Astrocyte (in vitro differentiated cells and primary cell): ENCODE results near the gene GRID2. TPM values are rescaled to one million over a fixed set of nuclear protein-coding genes. Genes with fewer than 3 reads are reported as not detected.

ENCODE experiments used
- DNase-seq: peaks from one replicate; pipeline ENCODE4 v3.0.0-alpha.2; 2010; ENCODE audit warnings: low read depth
- FAIRE-seq: peaks from 2 replicates; lab custom pipeline; 2011; peaks lifted over from hg19 to GRCh38; lab: Jason Lieb, UNC
- H2AFZ ChIP-seq: 2 replicates; pipeline ENCODE4 v1.6.0; 2012; ENCODE audit warnings: low read depth, low read length, inconsistent platforms
- H3K27ac ChIP-seq: 2 replicates; pipeline ENCODE4 v1.5.1; 2011; ENCODE audit warnings: low read depth, low read length, inconsistent platforms
- H3K27me3 ChIP-seq: 2 replicates; pipeline ENCODE4 v1.6.0; 2011; ENCODE audit warnings: low read length, inconsistent platforms; ENCODE audit not compliant: insufficient read depth
- H3K36me3 ChIP-seq: 2 replicates; pipeline ENCODE4 v1.5.1; 2011; ENCODE audit warnings: low read length, inconsistent platforms; ENCODE audit not compliant: insufficient read depth
- H3K4me1 ChIP-seq: 2 replicates; pipeline ENCODE4 v1.5.1; 2011; ENCODE audit warnings: low read length, inconsistent platforms; ENCODE audit not compliant: insufficient read depth
- H3K4me2 ChIP-seq: 2 replicates; pipeline ENCODE4 v1.6.0; 2012; ENCODE audit warnings: low read length, inconsistent platforms
- H3K4me3 ChIP-seq: 2 replicates; pipeline ENCODE4 v1.5.1; 2011; ENCODE audit warnings: low read depth, mild to moderate bottlenecking, low read length, inconsistent platforms; ENCODE audit not compliant: insufficient read depth
- H3K79me2 ChIP-seq: 2 replicates; pipeline ENCODE4 v1.6.0; 2012; ENCODE audit warnings: mild to moderate bottlenecking, low read length, inconsistent platforms; ENCODE audit not compliant: insufficient read depth
- H3K9ac ChIP-seq: 2 replicates; pipeline ENCODE4 v1.6.0; 2012; ENCODE audit warnings: mild to moderate bottlenecking, low read length, inconsistent platforms
- H3K9me3 ChIP-seq: 2 replicates; pipeline ENCODE4 v1.5.1; 2012; ENCODE audit warnings: low read depth, mild to moderate bottlenecking, low read length, inconsistent platforms; ENCODE audit not compliant: insufficient read depth
- H4K20me1 ChIP-seq: 2 replicates; pipeline ENCODE4 v1.6.0; 2012; ENCODE audit warnings: low read length, inconsistent platforms; ENCODE audit not compliant: insufficient read depth
- H3K27ac Mint-ChIP-seq: one replicate; pipeline ENCODE4 v1.8.0; 2021; ENCODE audit warnings: mild to moderate bottlenecking, mixed read lengths; ENCODE audit not compliant: unreplicated experiment
- H3K27me3 Mint-ChIP-seq: one replicate; pipeline ENCODE4 v1.8.0; 2021; ENCODE audit warnings: low read depth, mixed read lengths; ENCODE audit not compliant: unreplicated experiment
- H3K36me3 Mint-ChIP-seq: one replicate; pipeline ENCODE4 v1.8.0; 2021; ENCODE audit warnings: low read depth, mixed read lengths; ENCODE audit not compliant: unreplicated experiment
- H3K4me1 Mint-ChIP-seq: one replicate; pipeline ENCODE4 v1.8.0; 2021; ENCODE audit warnings: low read depth, mixed read lengths; ENCODE audit not compliant: unreplicated experiment
- H3K4me3 Mint-ChIP-seq: one replicate; pipeline ENCODE4 v1.8.0; 2021; ENCODE audit warnings: mild to moderate bottlenecking, moderate library complexity, mixed read lengths; ENCODE audit not compliant: unreplicated experiment
- H3K9me3 Mint-ChIP-seq: one replicate; pipeline ENCODE4 v1.8.0; 2021; ENCODE audit warnings: mild to moderate bottlenecking, mixed read lengths; ENCODE audit not compliant: unreplicated experiment
- EZH2 ChIP-seq: IDR thresholded peaks from 2 replicates; pipeline ENCODE4 v1.6.1; 2012; ENCODE audit warnings: mild to moderate bottlenecking, low read length, inconsistent platforms; ENCODE audit not compliant: insufficient read depth
- total RNA-seq: library from RNA; stranded (reverse); gene quantifications from 2 replicates; pipeline ENCODE4 v1.2.1, GENCODE V29; 2021
- TF ChIP-seq, protein P1 (sequence below): IDR thresholded peaks from 2 replicates; pipeline ENCODE4 v1.5.1; 2011; ENCODE audit warnings: low read depth, mild to moderate bottlenecking, inconsistent platforms, low read length, moderate library complexity; ENCODE audit not compliant: insufficient read depth

Gene GRID2
- total RNA-seq, 1 donor from 2014 or later = 0.14 TPM

- no peaks in the 10 kb centered on the region for H3K27me3 Mint-ChIP-seq
- H3K4me3 ChIP-seq = no peak overlapping the region
- no peaks in the 10 kb centered on the region for H3K27me3 ChIP-seq
- no peak overlapping the region for H2AFZ ChIP-seq
- no peak overlapping the region for H3K4me2 ChIP-seq
- no peak overlapping the region for H3K9ac ChIP-seq
- H3K9me3 ChIP-seq = no peaks in the 10 kb centered on the region
- H3K36me3 Mint-ChIP-seq = no peaks in the 10 kb centered on the region
- H3K36me3 ChIP-seq = no peaks in the 10 kb centered on the region
- DNase-seq (peak; percentile 2), FAIRE-seq (no peak)
- no peaks in the 10 kb centered on the region for H4K20me1 ChIP-seq
- H3K4me3 Mint-ChIP-seq = no peak overlapping the region
- no peaks in the 10 kb centered on the region for H3K9me3 Mint-ChIP-seq
- no peak overlapping the region for H3K27ac Mint-ChIP-seq
- TF ChIP-seq, protein P1, sequence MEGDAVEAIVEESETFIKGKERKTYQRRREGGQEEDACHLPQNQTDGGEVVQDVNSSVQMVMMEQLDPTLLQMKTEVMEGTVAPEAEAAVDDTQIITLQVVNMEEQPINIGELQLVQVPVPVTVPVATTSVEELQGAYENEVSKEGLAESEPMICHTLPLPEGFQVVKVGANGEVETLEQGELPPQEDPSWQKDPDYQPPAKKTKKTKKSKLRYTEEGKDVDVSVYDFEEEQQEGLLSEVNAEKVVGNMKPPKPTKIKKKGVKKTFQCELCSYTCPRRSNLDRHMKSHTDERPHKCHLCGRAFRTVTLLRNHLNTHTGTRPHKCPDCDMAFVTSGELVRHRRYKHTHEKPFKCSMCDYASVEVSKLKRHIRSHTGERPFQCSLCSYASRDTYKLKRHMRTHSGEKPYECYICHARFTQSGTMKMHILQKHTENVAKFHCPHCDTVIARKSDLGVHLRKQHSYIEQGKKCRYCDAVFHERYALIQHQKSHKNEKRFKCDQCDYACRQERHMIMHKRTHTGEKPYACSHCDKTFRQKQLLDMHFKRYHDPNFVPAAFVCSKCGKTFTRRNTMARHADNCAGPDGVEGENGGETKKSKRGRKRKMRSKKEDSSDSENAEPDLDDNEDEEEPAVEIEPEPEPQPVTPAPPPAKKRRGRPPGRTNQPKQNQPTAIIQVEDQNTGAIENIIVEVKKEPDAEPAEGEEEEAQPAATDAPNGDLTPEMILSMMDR = no peak
- no peak for TF ChIP-seq EZH2
- H3K4me1 Mint-ChIP-seq = peaks cover 11% of the 10 kb centered on the region
- no peaks in the 10 kb centered on the region for H3K79me2 ChIP-seq
- no peaks in the 10 kb centered on the region for H3K4me1 ChIP-seq
- H3K27ac ChIP-seq = no peak overlapping the region
These were observed 1354.7 kb downstream of the GRID2 start for GRCh38 chr4:93658443-93658842.

DNA sequence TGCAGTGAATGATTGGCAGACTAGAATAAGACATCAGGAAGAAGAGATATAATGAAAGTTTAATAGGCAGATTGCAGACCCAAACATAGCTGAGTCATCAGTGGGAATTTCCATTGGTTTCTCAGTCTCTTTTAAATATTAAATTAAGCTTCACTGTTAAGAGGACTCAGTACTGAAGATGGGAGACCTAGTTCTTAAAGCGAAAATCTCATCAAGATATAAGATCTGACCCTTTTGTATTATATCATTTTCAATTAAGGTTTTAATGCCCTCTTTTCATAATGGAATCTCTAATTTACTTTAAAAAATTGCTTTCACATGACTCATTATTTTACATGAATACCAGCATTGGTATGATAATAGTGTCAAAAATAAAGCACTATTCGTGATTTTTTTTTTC, 1355.9 kb downstream of the GRID2 start:
- TF ChIP-seq, protein P1 = no peak
- no peak for TF ChIP-seq EZH2
- peaks cover 11% of the 10 kb centered on the region for H3K4me1 Mint-ChIP-seq
- H3K27me3 ChIP-seq = no peaks in the 10 kb centered on the region
- H3K27me3 Mint-ChIP-seq = no peaks in the 10 kb centered on the region
- H3K9ac ChIP-seq = no peak overlapping the region
- H4K20me1 ChIP-seq = no peaks in the 10 kb centered on the region
- H3K79me2 ChIP-seq = no peaks in the 10 kb centered on the region
- no peaks in the 10 kb centered on the region for H3K4me1 ChIP-seq
- H2AFZ ChIP-seq = no peak overlapping the region
- H3K4me2 ChIP-seq = no peak overlapping the region
- FAIRE-seq (no peak), DNase-seq (no peak)
- H3K36me3 ChIP-seq = no peaks in the 10 kb centered on the region
- H3K36me3 Mint-ChIP-seq = no peaks in the 10 kb centered on the region
- H3K27ac ChIP-seq = no peak overlapping the region
- no peak overlapping the region for H3K4me3 Mint-ChIP-seq
- no peak overlapping the region for H3K27ac Mint-ChIP-seq
- no peak overlapping the region for H3K4me3 ChIP-seq
- H3K9me3 Mint-ChIP-seq = no peaks in the 10 kb centered on the region
- H3K9me3 ChIP-seq = no peaks in the 10 kb centered on the region

GRCh38 chr4:93660036-93660435, 1356.3 kb downstream of the GRID2 start:
- no peak for TF ChIP-seq EZH2
- TF ChIP-seq, protein P1 = no peak
- FAIRE-seq = no peak
- Histone ChIP-seq H3K4me1 (no peaks in the 10 kb centered on the region), H2AFZ (no peak overlapping the region), H3K36me3 (no peaks in the 10 kb centered on the region), H3K27me3 (no peaks in the 10 kb centered on the region), H3K4me2 (no peak overlapping the region), H3K79me2 (no peaks in the 10 kb centered on the region), H3K27ac (no peak overlapping the region), H3K4me3 (no peak overlapping the region), H3K9me3 (no peaks in the 10 kb centered on the region), H3K9ac (no peak overlapping the region), H4K20me1 (no peaks in the 10 kb centered on the region)
- DNase-seq = no peak
- H3K9me3 Mint-ChIP-seq = no peaks in the 10 kb centered on the region
- no peaks in the 10 kb centered on the region for H3K36me3 Mint-ChIP-seq
- H3K4me1 Mint-ChIP-seq = peaks cover 11% of the 10 kb centered on the region
- H3K27ac Mint-ChIP-seq = no peak overlapping the region
- H3K4me3 Mint-ChIP-seq = no peak overlapping the region
- no peaks in the 10 kb centered on the region for H3K27me3 Mint-ChIP-seq
